CD14-positive monocyte (primary cell): ENCODE results near the gene PRTFDC1. TPM values are rescaled to one million over a fixed set of nuclear protein-coding genes. Genes with fewer than 3 reads are reported as not detected.

Experiments
- DNase-seq, 3 donors: peaks; one replicate each; pipeline ENCODE4 v3.0.0-alpha.2; 2011 to 2022
- H2AFZ ChIP-seq: 2 replicates; pipeline ENCODE4 v1.6.0; 2012; ENCODE audit warnings: mild to moderate bottlenecking, low read depth, low read length, inconsistent platforms; ENCODE audit not compliant: insufficient read depth, poor library complexity, severe bottlenecking
- H3K27ac ChIP-seq, 2 donors: 1 replicate in 1 of 2; 2 replicates in 1 of 2; pipeline ENCODE4 v1.5.1; 2012 to 2013; ENCODE audit warnings: low read length in 2 of 2, control low read depth in 1 of 2, inconsistent platforms in 1 of 2, low read depth in 1 of 2, mild to moderate bottlenecking in 1 of 2
- H3K27me3 ChIP-seq, 2 donors: one replicate each; pipeline versions ENCODE4 v1.6.0 to v1.6.1; 2011 to 2013; ENCODE audit warnings: low read length in 2 of 2; ENCODE audit not compliant: control insufficient read depth in 2 of 2, insufficient read depth in 2 of 2
- H3K36me3 ChIP-seq, 2 donors: replicated peaks in 1 of 2; 1 replicate in 1 of 2; 2 replicates in 1 of 2; pipeline versions ENCODE4 v1.5.1 to v1.6.1; 2012 to 2013; ENCODE audit warnings: low read length in 2 of 2, control low read depth in 1 of 2, inconsistent platforms in 1 of 2, mild to moderate bottlenecking in 1 of 2; ENCODE audit not compliant: insufficient read depth in 2 of 2, control insufficient read depth in 1 of 2
- H3K4me1 ChIP-seq, 2 donors: 1 replicate in 1 of 2; 2 replicates in 1 of 2; pipeline versions ENCODE4 v1.5.1 to v1.6.1; 2012 to 2013; ENCODE audit warnings: low read length in 2 of 2, control low read depth in 1 of 2, inconsistent platforms in 1 of 2, mild to moderate bottlenecking in 1 of 2, moderate library complexity in 1 of 2; ENCODE audit not compliant: insufficient read depth in 2 of 2, control insufficient read depth in 1 of 2
- H3K4me2 ChIP-seq: replicated peaks from 2 replicates; pipeline ENCODE3; 2012; ENCODE audit warnings: low read length, moderate library complexity, mild to moderate bottlenecking; ENCODE audit not compliant: poor library complexity, severe bottlenecking; ENCODE audit errors: extremely low read depth
- H3K4me3 ChIP-seq, 3 experiments: fragments of 200-600 bp in 1 of 3; sonication (generic) in 1 of 3; replicated peaks in 1 of 3; 1 replicate in 2 of 3; 2 replicates in 1 of 3; pipeline ENCODE4 v1.5.1; 2011 to 2013; ENCODE audit warnings: low read length in 3 of 3, mild to moderate bottlenecking in 3 of 3, control low read depth in 2 of 3, low read depth in 2 of 3, inconsistent platforms in 1 of 3, moderate library complexity in 1 of 3
- H3K79me2 ChIP-seq: 2 replicates; pipeline ENCODE4 v1.6.0; 2012; ENCODE audit warnings: mild to moderate bottlenecking, control low read depth, inconsistent platforms, low read length, moderate library complexity; ENCODE audit not compliant: insufficient read depth
- H3K9ac ChIP-seq: 2 replicates; pipeline ENCODE4 v1.6.0; 2017; ENCODE audit warnings: low read length, mild to moderate bottlenecking; ENCODE audit not compliant: insufficient read depth, poor library complexity, severe bottlenecking
- H3K9me3 ChIP-seq, 2 donors: replicated peaks in 1 of 2; 1 replicate in 1 of 2; 2 replicates in 1 of 2; pipeline versions ENCODE4 v1.5.1 to v1.6.1; 2012 to 2013; ENCODE audit warnings: low read length in 2 of 2, control low read depth in 1 of 2; ENCODE audit not compliant: control insufficient read depth in 1 of 2, insufficient read depth in 1 of 2
- H4K20me1 ChIP-seq: 2 replicates; pipeline ENCODE4 v1.6.0; 2012; ENCODE audit warnings: mild to moderate bottlenecking, low read length, control low read depth, moderate library complexity; ENCODE audit not compliant: insufficient read depth
- H3K27ac Mint-ChIP-seq, 7 donors: one replicate each; pipeline ENCODE4 v1.8.0; 2020; ENCODE audit warnings: mild to moderate bottlenecking in 7 of 7, mixed read lengths in 7 of 7, moderate library complexity in 6 of 7, inconsistent platforms in 2 of 7
- H3K27me3 Mint-ChIP-seq, 3 donors: one replicate each; pipeline ENCODE4 v1.8.0; 2021 to 2022; ENCODE audit warnings: low read depth in 3 of 3, mild to moderate bottlenecking in 3 of 3, mixed read lengths in 3 of 3, moderate library complexity in 3 of 3, inconsistent platforms in 1 of 3
- H3K36me3 Mint-ChIP-seq, 2 donors: one replicate each; pipeline ENCODE4 v1.8.0; 2020; ENCODE audit warnings: mixed read lengths in 2 of 2, inconsistent platforms in 1 of 2, mild to moderate bottlenecking in 1 of 2
- H3K4me1 Mint-ChIP-seq: one replicate; pipeline ENCODE4 v1.8.0; 2020; ENCODE audit warnings: mild to moderate bottlenecking, mixed read lengths
- H3K4me3 Mint-ChIP-seq, 2 donors: one replicate each; pipeline ENCODE4 v1.8.0; 2020; ENCODE audit warnings: mild to moderate bottlenecking in 2 of 2, mixed read lengths in 2 of 2, moderate library complexity in 1 of 2
- H3K9me3 Mint-ChIP-seq, 7 donors: one replicate each; pipeline ENCODE4 v1.8.0; 2020 to 2022; ENCODE audit warnings: mixed read lengths in 7 of 7, mild to moderate bottlenecking in 6 of 7, moderate library complexity in 6 of 7, inconsistent platforms in 2 of 7
- CTCF ChIP-seq: fragments of 200-600 bp; IDR thresholded peaks from one replicate; pipeline ENCODE4 v1.8.0; 2022; ENCODE audit warnings: antibody characterized with exemption, mild to moderate bottlenecking
- WGBS: methylation state at CpG from one replicate; pipeline ENCODE4 v1.1.5; 2013; ENCODE audit warnings: missing lambda C conversion rate; ENCODE audit not compliant: insufficient coverage; 5-methylcytosine and 5-hydroxymethylcytosine counted together
- intact Hi-C, 2 donors: fragments of 100-400 bp; cut with micrococcal nuclease; formaldehyde crosslinking; loops; one replicate each; pipeline versions ENCODE4 v1.15.0 to v1.15.1; 2023
- polyA minus RNA-seq: library from RNA; depleted of rRNA, polyadenylated mRNA; stranded (reverse); fragments of >200 nt; gene quantifications from 2 replicates; pipeline ENCODE4 v1.2.3, GENCODE V29; 2012
- polyA plus RNA-seq, 3 donors: library from polyadenylated mRNA; depleted of rRNA in 1 of 3; unstranded in 2 of 3; stranded (reverse) in 1 of 3; fragments of 300-500 nt in 2 of 3; fragments of >200 nt in 1 of 3; fragmentation: Illumina TruSeq in 2 of 3; gene quantifications; 1 replicate in 2 of 3; 2 replicates in 1 of 3; pipeline ENCODE4 v1.2.3, GENCODE V29; 2012 to 2021
- total RNA-seq, 12 experiments: library from RNA in 1 of 12; stranded (reverse) in 1 of 12; fragments of 120-200 nt in 1 of 12; gene quantifications; one replicate each; pipeline ENCODE4 v1.2.4 and lab custom pipeline; 2013 to 2026; ENCODE audit warnings: mixed read lengths in 6 of 12, inconsistent platforms in 1 of 12

Gene PRTFDC1, protein sequence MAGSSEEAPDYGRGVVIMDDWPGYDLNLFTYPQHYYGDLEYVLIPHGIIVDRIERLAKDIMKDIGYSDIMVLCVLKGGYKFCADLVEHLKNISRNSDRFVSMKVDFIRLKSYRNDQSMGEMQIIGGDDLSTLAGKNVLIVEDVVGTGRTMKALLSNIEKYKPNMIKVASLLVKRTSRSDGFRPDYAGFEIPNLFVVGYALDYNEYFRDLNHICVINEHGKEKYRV
- 0.52 TPM for total RNA-seq (2013)
- not detected for polyA plus RNA-seq
- not detected in 2 replicates for polyA minus RNA-seq
- total RNA-seq (lab: John Stamatoyannopoulos, UW): 0 to 2.5 (median 0.16) reads per million in 11 experiments

GRCh38 chr10:24952143-24952706, at the start of gene PRTFDC1:
PRTFDC1 (minus strand) TSS chr10:24952606; CDS start chr10:24952575, 31 bp downstream.
- Mint-ChIP-seq H3K36me3 (no peaks in the 10 kb centered on the region), H3K4me3 (peak within 1 kb of the TSS; percentile 79 to 88), H3K9me3 (peaks cover 0 to 6% (median 0%) of the 10 kb centered on the region in 7 donors), H3K27me3 (peaks cover 17 to 33% (median 22%) of the 10 kb centered on the region in 3 donors), H3K27ac (peak within 1 kb of the TSS in 1 of 7 donors; percentile 8), H3K4me1 (peaks cover 15% of the 10 kb centered on the region)
- Histone ChIP-seq H3K4me2 (peak within 1 kb of the TSS; percentile 85), H2AFZ (peak within 1 kb of the TSS; percentile 83), H3K27ac (no peak within 1 kb of the TSS), H3K9ac (peak within 1 kb of the TSS; percentile 59), H3K4me3 (peak within 1 kb of the TSS; percentile 43 to 75 (median 56)), H3K79me2 (no peaks in the 10 kb centered on the region), H3K36me3 (no peaks in the 10 kb centered on the region), H3K27me3 (peaks cover 0 to 21% of the 10 kb centered on the region in 2 donors), H4K20me1 (no peaks in the 10 kb centered on the region), H3K4me1 (peaks cover 2 to 15% of the 10 kb centered on the region in 2 donors), H3K9me3 (no peaks in the 10 kb centered on the region)
- TF ChIP-seq CTCF: no peak
- 1% methylated on average over 50 of the region's 56 CpGs for WGBS
- DNase-seq: no peak
- intact Hi-C loops: loop anchor here in 1 of 2 donors (10.0 kb wide), 1 partner anchor 307 kb away; no protein-coding TSS in a partner anchor

DNA sequence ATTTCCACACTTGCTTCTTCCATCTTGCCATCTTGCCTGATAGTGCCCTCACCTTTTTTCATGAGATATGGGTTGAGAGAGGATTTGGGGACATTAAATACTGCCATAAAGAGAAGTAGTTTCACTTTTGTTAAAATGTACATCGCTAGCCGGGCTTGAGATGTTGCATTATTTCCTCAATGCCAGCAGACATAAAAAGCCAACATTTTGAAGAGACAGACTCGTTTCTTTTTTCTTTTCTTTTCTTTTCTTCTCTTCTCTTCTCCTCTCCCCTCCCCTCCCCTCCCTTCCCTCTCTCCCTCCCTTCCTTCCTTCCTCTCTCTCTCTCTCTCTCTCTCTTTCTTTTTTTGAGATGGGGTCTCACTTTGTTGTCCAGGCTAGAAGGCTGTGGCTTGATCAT, 45.6 kb upstream of the PRTFDC1 start:
- Mint-ChIP-seq H3K4me1 (no peaks in the 10 kb centered on the region), H3K27me3 (peaks cover 0 to 3% (median 3%) of the 10 kb centered on the region in 3 donors), H3K4me3 (no peak overlapping the region), H3K27ac (no peak overlapping the region), H3K36me3 (no peaks in the 10 kb centered on the region), H3K9me3 (peaks cover 1 to 9% (median 7%) of the 10 kb centered on the region in 7 donors)
- Histone ChIP-seq H3K79me2 (no peaks in the 10 kb centered on the region), H2AFZ (no peak overlapping the region), H3K27me3 (peaks cover 0 to 2% of the 10 kb centered on the region in 2 donors), H3K36me3 (no peaks in the 10 kb centered on the region), H4K20me1 (no peaks in the 10 kb centered on the region), H3K4me1 (no peaks in the 10 kb centered on the region), H3K27ac (no peak overlapping the region), H3K4me3 (no peak overlapping the region), H3K9me3 (no peaks in the 10 kb centered on the region), H3K9ac (no peak overlapping the region), H3K4me2 (no peak overlapping the region)
- TF ChIP-seq CTCF: no peak
- no peak for DNase-seq
- intact Hi-C loops: no loop called here
- WGBS: 100% methylated on average over 1 of the region's 3 CpGs
